ENCODE measurements around the gene APOOL.
"Not testable (repeated sequence)": the region's sequence is repeated elsewhere in the genome, so short reads cannot be mapped to it uniquely, and the experiment has no call there.

Gene APOOL, protein sequence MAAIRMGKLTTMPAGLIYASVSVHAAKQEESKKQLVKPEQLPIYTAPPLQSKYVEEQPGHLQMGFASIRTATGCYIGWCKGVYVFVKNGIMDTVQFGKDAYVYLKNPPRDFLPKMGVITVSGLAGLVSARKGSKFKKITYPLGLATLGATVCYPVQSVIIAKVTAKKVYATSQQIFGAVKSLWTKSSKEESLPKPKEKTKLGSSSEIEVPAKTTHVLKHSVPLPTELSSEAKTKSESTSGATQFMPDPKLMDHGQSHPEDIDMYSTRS

DNA sequence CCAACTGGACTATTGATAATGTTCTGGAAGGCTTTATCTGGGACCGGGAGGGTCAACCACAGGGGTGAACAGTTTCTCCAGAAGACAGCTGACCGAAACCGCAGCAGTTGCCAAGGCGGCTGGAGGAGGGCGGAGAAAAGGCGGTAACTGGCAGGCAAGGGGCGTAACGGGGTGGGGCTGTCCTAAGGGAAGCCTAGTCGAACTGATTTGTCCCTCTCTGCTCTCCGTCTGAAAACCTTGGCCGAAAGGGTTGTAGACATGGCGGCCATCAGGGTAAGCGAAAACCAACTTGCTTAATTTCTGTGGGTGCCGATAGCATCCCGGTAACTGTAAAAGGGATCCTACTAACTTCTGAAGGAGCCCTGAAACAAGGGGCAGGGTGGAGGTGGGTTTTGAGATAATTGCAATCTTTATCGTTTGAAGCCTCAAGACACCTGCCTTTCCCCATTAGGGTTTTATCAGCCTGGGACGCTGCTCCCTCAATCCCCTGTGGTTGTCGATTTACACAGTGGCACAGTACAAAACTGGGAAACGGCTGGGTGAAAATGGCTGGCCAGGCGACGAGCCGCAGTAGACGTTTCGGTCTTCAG is at the start of gene APOOL:
TSS of gene APOOL (plus strand) at position 223 of the 590 bp plus-strand sequence. CDS start at position 259, 36 bp downstream.
- peak; percentile 66 for DNase-seq (ENCODE audit: low spot score)

GRCh38 chrX:84956304-84956703 is 47.4 kb upstream of the APOOL start:
- DNase-seq (ENCODE audit: low spot score) = no peak

GRCh38 chrX:84974803-84975202 is 28.9 kb upstream of the APOOL start:
- no peak for DNase-seq (ENCODE audit: low spot score)

DNA sequence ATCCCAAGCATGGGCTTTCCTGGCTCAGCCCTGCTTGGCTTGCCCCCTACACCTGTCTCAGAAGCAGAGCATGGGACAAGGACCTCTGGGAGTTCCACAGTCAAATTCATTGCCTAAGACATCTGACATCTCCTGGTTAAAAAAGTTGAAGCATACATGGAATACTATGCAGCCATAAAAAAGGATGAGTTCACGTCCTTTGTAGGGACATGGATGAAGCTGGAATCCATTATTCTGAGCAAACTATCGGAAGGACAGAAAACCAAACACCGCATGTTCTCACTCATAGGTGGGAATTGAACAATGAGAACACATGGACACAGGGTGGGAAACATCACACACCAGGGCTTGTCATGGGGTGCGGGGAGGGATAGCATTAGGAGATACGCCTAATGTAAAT is 11.9 kb upstream of the APOOL start:
- not testable (repeated sequence) for DNase-seq (ENCODE audit: low spot score)

- DNase-seq (ENCODE audit: low spot score) = no peak
Measured at GRCh38 chrX:84993150-84993549, 10.5 kb upstream of the APOOL start.

DNA sequence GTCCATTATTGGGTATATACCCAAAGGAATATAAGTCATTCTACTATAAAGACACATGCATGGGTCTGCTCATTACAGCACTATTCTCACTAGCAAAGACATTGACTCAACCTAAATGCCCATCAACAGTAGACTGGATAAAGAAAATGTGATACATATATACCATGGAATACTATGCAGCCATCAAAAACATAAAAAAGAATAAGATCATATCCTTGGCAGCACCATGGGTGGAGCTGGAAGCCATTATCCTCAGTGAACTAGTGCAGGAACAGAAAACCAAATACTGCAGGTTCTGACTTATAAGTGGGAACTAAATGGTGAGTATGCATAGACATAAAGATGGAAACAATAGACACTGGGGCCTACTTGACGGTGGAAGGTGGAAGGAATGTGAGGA is 2.3 kb upstream of the APOOL start:
- DNase-seq (ENCODE audit: low spot score) = no peak

DNA sequence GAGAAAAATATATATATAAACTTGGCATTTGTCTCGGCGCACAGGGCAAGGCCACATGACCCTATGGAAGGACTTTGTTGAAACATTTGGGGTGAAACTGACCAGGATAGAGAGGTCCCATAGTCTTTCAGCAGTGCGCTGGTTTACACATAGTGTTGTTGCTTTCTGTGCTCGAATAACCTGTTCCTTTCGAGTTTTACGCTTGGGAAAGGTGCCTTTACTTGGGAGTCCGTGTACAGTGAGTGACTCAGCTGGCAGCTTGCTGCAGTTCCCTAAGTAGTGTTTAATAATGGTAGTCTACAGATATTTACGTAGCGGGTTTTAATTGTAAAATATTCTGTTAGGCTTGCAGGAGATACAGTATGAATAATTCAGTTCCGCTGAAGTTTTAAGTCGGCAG is 578 bp downstream of the APOOL start:
- peak; percentile 0 for DNase-seq (ENCODE audit: low spot score)

- DNase-seq (ENCODE audit: low spot score) = no peak
Measured at GRCh38 chrX:85012098-85012497, 8.4 kb downstream of the APOOL start.

- not testable (repeated sequence) for DNase-seq (ENCODE audit: low spot score)
Measured at GRCh38 chrX:85015351-85015750, 11.7 kb downstream of the APOOL start.

GRCh38 chrX:85017721-85018120 is 14.0 kb downstream of the APOOL start:
- DNase-seq (ENCODE audit: low spot score) = no peak

DNA sequence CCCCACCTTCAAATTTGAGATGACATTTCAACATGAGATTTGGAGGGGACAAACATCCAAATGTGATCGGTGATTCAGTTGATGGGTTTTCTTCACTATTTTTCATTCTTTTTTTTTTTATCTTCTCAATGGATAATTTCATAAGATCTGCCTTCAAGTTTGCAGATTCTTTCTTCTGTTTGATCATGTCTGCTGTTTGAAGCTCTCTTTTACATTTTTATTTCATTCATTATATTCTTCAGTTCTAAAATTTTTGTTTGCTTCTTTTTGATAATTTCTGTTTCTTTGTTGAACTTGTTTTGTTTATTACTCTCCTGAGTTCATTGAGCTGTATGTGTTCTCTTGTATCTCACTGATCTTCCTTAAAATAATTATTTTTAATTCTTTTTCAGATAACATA is 14.8 kb downstream of the APOOL start:
- DNase-seq (ENCODE audit: low spot score) = no peak

GRCh38 chrX:85020216-85020615 is 16.5 kb downstream of the APOOL start:
- DNase-seq (ENCODE audit: low spot score) = no peak

- DNase-seq (ENCODE audit: low spot score) = no peak
Measured at GRCh38 chrX:85024044-85024443, 20.4 kb downstream of the APOOL start.

DNA sequence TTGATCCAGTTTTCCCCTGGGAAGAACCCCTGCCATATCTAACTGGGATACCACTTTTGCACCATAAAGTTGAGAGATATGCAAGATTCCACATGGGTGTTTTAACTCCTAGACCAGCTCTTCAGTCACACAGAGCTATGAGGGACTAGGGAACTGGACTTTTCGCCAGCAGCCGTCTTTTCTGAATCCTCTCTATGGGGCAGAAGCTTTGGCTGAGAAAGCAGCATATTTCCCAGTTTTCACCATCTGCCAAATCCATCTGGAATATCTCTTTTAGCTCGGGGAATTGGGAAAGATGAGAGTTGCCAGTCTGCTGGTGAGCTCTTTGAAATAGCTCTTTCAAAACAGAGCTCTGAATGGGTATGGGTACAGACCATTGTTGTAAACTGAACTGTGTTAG is 20.9 kb downstream of the APOOL start:
- DNase-seq (ENCODE audit: low spot score) = no peak

DNA sequence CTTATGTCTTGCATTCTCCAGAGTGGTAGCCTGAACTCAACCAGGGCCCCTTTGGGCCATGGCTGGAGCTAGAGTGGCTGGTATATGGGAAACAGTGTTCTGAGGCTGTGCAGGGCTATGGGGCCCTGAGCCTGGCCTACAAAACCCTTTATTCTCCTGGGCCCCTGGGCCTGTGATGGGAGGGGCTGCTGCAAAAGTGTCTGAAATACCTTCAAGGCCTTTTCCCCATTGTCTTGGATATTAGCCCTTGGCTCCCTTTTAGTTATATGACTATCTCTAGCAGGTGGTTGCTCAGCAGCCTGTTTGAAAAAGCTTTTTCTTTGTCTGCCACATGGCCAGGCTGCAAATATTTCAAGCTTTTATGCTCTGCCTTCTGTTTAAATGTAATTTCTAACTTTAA is 22.5 kb downstream of the APOOL start:
- DNase-seq (ENCODE audit: low spot score) = no peak

DNA sequence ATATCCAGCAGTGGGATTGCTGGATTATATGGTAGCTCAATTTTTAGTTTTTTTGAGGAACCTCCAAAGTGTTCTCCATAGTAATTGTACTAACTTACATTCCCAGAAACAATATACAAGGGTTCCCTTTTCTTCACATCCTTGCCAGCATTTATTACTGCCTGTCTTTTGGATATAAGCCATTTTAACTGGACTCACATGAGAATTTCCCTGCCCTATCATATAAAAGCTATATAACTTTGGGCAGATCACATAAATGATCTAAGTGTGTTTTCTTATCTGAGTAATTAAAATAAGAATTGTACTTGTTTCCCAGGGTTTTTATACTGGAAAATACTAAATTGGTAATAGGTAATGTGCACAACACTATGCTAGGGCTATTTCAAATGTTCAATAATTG is 25.4 kb downstream of the APOOL start:
- no peak for DNase-seq (ENCODE audit: low spot score)

DNA sequence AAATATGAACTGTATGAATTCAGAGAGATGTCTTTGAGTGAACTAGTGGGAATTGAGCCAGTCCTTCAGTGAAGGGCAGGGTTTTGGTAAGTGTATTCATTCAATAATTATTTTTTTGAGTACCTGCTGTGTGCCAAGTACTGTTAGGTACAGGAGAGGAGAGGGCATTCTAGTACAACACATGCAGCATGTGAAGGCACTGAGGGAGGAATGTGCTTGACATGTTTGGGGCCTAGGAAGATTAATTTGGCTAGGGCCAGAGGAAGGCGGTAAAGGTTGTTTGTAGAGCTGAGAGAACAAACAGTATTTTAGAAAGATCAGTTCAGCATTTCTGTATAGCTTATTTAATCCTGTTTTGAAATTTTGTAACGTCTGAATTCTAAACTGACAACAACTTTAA is 27.8 kb downstream of the APOOL start:
- DNase-seq (ENCODE audit: low spot score) = no peak

GRCh38 chrX:85037114-85037513 is 33.4 kb downstream of the APOOL start:
- no peak for DNase-seq (ENCODE audit: low spot score)

DNA sequence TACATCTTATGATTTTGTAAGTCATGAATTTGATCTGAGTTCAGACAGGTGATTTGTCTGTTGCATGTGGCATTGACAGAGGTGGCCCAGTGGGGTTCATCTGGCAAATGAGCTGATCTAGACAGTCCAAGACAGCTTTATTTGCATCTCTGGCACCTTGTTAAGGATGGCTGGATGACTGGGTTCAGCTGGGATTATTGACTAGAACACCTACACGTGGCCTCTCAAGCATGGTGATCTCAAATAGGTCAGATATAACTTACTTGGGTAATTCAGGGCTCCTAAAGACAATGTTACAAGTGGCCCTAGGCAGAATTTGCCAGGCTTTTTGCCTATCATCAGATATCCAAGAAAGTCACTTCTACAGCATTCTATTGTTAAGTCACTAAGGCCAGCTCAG is 48.0 kb downstream of the APOOL start:
- no peak for DNase-seq (ENCODE audit: low spot score)

- peak; percentile 1 for DNase-seq (ENCODE audit: low spot score)
Measured at GRCh38 chrX:85052205-85052604, 48.5 kb downstream of the APOOL start.

DNA sequence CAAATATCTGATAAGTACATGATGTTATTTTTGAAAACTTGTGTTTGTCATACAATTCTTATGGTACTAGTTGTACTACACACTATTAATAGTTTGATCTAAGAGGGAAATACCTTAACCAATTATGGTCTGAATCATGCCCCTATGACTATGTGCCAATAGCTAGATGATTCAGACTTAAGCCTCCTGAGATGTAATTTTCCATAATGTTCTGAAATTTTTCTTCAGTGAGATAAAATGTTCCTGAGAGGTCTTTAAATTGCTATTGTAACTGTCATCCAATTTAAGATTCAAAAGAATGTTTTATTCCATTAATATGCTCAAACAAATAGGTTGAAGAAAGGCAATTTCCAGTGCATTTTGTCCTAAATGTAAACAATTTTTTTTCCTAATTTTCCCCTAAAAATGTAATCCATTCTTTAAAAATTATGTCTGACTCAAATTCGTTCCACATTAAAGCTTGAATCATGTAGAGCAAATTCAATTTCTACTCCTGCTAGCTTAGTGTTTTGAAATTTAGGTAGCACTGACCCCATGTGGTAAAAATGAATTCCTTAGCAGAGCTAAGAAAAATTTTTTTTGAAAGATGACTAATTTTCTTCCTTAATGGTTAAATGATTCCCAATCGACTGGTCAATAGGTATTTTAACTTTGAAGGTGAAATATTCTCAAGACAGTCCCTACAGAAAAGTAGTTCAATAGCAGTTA is 49.1 kb downstream of the APOOL start:
- peak; percentile 26 for DNase-seq (ENCODE audit: low spot score)

- DNase-seq (ENCODE audit: low spot score) = no peak
Measured at GRCh38 chrX:85065512-85066198, 62.0 kb downstream of the APOOL start.

GRCh38 chrX:85077247-85077646 is 73.6 kb downstream of the APOOL start:
- not testable (repeated sequence) for DNase-seq (ENCODE audit: low spot score)

Measured in kidney capillary endothelial cell (primary cell).